Left renal pelvis (tissue), 4 donors: ENCODE data around the gene VRK3. TPM values are rescaled to one million over a fixed set of nuclear protein-coding genes. Genes with fewer than 3 reads are reported as not detected.

Source experiments
- DNase-seq, 4 donors: peaks; one replicate each; pipeline ENCODE4 v3.0.0-alpha.2; 2013; ENCODE audit warnings: low read depth in 4 of 4, low spot score in 3 of 4
- polyA plus RNA-seq, 4 donors: library from polyadenylated mRNA; unstranded; fragments of 120-200 nt; gene quantifications; one replicate each; pipeline ENCODE4 v1.2.1, GENCODE V29; 2013; ENCODE audit not compliant: insufficient read length in 4 of 4

Gene VRK3
- polyA plus RNA-seq, 4 donors: 31.4 to 54.8 (median 48.6) TPM

DNA sequence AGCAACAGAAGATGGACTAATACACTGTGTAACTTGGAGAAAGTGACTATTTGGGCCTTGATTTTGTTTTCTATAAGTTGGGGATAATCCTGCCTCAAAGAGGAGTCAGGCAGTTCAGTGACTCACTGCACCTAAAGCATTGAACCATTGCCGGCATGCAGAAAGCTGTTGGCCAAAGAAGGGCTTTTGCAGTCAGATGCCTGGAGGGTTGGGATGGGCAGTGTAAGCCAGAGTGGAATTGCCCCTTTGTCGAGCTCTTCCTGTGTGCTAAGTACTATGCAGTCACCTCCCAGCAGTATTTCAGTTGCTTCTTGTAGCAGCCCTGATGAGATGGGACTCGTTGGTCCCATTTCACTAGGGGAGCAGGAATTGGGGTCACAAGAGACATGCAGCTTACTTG, 11.7 kb upstream of the VRK3 start:
- no peak for DNase-seq

DNA sequence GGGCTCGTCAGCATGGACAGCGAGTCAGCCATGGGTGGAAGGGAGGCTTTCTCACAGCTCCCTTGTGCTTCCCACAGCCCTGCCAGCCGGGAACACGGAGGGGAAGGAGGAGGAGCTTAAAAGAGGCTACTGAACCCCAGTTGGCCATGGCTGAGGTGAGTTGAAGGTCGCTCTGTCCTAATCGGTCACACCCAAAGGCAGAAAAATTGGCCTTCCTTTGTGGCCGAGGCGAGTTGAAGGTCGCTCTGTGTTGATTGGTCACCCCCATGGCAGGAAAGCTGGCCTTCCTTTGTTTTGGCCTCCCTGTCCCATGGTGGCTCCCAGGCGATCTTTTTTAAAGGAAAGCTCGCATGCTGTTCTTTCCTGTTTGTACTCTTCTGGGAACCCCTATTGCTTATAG, 5.8 kb upstream of the VRK3 start:
- no peak for DNase-seq

DNA sequence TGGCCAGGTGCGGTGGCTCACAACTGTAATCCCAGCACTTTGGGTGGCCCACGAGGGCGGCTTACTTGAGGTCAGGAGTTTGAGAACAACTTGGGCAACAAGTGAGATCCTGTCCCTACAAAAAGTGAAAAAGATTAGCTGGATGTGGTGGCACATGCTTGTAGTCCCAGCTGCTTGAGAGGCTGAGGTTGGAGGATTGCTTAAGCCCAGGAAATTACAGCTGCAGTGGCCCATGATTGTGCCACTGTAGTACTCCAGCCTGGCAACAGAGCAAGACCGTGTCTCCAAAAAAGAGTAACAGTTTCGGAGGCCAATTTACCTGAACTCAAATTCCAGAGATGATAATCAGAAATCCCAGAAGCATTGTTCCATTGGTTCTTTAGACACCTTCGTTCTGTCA, 5.1 kb upstream of the VRK3 start:
- DNase-seq: no peak

DNA sequence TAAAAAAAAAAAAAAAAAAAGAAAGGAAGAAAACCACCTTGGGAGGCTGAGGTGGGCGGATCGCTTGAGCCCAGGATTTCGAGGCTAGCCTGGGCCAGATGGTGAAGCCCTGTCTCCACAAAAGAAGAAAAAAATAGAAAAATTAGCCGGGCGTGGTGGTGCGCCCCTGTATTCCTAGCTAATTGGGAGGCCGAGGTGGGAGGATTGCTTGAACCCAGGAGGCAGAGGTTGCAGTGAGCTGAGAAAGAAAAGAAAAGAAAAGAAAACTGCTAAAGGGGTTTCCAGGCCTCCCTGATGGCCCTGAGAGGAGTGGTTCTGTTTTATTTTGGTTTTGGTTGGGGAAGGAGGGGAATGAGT, 1.4 kb upstream of the VRK3 start:
- no peak for DNase-seq

DNA sequence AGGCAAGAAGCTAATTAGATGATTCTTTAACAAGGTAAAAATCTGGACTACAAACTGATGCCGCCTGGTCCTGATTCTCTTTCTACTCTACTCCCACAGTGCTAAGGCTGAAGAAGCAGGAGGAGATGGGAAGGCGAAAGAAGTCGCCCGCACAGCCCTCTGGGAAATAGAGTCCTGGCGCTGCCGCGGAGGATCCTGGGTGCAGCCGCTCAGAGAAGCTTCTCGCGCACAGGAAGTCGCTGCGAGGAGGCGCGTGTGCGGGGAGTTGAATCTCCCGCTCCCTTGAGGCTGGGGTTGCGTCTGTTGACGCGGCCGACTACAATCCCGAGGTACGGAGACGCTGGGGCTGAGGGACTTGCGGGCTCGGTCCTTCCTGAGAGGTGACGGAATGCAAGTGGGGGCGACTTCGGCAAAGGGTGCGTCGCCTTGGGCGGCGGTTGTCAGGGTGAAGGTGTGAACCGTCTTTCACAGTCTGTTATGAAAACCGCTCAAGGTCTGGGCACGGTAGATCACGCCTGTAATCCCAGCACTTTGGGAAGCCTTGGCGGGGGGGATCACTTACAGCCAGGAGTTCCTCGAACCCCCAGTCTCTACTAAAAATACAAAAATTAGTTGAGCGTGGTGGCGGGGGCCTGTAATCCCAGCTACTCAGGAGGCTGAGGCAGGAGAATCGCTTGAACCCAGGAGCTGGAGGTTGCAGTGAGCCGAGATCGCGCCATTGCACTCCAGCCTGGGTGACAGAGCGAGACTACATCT, 800 bp upstream of the VRK3 start, which contains the start of gene ZNF473:
ZNF473 (plus strand) TSS at position 212 of the 756 bp plus-strand sequence. CDS start 5,078 bp downstream, outside the sequence.
- DNase-seq: peak in 1 of 4 donors; percentile 90

DNA sequence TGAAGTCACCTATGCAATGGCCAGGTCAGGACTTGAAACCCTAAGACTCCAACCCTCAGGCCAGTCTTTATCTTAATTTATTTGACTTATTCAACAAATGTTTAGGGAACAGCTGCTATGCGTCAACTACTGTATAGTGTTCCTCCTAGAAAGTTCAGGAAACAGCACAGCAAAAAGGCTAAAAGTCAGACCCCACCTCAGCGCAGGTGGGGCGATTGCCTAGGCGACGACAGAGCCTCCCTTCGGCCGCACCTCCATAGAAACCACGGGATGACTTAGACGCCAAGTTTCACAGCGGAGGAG, 502 bp downstream of the VRK3 start:
- DNase-seq: peak in 2 of 4 donors; percentile 8 to 10

DNA sequence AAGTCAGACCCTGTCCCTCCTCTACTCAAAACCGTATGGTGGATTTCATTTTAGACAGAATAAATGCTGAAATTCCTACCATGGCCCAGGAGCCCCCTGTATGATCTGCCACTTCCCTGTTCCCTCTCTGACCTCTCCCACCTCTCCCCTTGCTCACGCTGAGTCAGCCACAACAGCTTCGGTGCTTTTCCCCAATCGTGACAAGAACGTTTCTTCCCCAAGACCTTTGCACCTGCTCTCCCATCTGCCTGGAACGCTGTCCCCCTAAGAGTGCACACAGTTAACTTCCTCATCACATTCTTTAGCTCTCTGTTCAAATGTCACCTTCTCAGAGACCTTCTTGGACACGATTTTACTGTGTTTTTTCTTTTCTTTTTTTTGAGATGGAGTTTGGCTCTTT, 2.3 kb downstream of the VRK3 start:
- no peak for DNase-seq

DNA sequence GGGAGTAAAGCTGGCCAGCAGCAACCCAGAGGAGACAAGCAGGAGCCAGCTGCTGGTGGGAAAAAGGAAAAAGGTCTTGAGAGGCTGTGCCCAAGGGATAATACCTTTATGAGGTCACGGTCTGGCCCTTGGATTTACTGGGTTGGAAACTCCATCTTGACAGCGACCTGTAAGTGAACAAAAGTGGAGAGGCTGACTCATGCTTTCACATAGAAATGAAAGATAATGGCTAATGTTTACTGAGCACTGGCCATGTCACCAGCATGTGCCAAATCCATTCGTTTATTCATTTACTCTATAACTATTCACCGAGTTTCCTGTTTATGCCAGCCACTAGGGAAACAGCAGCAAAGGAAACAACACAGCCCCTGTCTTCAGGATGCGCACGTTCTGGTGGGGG, 4.7 kb downstream of the VRK3 start:
- no peak for DNase-seq

DNA sequence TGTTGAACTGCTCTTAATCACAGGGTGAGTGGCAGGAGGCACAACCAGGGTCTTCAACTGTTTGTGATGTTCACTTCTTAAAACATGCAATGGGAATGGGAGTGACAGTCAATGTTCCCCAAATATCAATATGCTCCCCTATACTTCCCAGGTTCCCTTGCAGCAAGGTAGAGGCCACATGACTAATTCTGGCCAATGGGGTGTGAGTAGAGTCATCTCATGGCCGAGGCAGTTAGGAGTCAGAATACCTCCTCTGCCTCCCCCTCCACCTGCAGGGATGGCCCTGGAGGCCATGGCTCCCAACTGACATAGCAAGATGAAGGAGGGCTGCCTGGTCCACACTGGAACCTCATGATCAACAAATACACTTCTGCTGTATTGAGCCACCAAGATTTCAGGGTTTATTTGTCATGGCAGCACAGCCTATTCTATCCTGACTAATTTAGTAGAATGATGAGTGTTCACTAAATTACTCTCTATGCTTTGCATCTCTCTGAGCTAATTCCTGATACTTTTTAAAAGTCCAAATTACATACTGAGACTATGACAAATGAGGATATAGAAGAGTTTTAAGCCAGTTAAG, 8.9 kb downstream of the VRK3 start:
- DNase-seq: no peak

DNA sequence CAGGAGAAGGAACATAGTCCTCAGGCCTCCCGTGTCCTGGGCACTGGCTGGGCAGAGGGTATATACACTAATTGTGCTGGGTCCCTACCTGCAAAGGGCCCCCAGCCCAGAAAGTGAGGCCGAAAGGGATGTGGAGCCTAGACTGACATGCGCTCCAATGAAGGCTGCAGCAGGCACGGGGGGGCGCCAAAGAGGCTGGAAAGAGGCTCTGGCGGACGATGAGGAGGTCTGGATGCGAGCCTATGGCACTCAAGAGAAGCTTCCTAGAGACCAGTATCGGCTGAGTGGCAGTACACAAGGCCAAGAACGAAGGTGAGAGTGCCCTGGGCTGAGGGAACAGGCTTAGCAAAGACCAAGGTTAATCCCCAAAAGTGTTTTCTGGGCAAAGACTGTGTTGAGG, 16.6 kb downstream of the VRK3 start:
- no peak for DNase-seq

DNA sequence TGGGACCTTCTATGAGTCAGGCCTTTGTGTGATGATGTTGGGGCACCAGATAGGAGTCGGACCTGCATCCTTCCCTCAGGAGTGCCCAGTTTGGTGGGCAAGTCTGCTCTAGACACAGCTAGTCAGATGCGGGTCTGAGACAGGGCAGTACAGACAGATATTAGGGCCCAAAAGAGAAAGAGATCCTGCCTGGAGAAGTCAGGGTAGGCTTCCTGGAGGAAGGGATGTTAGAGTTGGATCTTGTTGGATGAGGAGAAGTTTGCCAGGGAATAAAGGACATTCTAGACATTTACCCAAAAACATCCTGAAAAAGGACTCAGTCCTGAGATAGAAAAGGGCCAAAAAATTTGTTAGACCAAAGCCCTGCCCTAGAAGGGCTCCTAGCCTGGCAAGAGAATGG, 17.2 kb downstream of the VRK3 start:
- no peak for DNase-seq

DNA sequence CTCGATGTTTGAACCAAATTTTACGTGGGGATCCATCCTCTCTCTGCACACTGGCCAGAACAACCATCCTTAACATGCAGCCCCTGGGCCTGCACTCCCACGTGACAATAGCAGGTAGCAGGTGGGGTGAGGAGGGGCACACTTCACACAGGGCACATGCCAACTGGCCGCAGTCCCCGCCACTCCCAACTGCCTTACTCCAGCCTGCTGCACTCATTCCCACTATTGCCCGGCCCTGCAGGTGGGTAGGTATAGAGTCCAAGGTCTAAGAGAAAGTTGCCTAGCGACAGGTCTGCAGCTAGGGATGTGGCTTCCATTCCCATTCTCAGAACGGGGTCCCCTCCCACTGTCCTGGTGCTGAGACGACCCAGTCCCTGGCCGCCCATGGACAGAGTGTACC, 18.0 kb downstream of the VRK3 start:
- no peak for DNase-seq

DNA sequence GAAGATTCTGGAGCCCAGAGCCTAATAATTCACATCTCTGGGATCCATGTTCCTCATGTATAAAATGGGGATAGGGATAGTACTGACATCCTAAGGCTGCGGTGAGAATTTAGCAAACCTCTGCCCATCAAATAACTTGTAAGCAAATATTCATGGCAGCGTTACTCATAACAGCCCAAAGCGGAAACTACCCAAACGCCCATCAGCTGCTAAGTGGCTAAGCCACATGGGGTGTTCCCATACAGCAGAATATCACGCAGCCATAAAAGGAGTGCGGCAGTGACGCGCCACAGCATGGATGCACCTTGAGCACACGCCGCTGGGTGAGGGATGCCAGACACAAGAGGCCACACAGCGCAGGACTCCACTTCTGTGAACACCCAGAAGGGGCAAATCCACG, 19.7 kb downstream of the VRK3 start:
- DNase-seq: no peak

DNA sequence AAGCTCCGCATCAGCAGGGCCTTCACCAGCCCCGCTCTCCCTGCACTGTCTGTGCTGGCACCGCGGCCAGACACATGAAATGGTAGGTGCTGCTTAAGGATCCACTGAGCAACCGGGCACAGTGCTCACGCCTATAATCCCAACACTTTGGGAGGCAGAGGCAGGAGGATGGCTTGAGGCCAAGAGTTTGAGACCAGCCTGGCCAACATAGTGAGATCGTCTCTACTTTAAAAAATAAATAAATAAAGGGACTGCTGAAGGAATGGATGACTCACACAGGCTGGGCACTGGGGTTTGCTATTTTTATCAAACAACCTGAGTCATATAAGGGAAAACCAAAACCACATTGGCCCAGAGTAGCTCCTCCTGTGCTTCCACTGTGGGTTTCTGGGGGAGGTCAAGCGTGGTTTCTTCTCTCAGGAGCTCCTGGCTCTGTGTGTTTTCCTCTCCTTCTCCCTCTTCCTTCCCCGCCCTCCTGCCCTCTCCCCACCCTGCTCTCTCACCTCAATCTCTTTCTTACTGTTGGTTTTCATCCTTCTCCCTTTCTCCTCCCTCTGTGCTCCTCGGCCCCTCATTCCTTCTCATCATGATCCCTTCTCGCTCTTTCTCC, 21.3 kb downstream of the VRK3 start:
- no peak for DNase-seq

DNA sequence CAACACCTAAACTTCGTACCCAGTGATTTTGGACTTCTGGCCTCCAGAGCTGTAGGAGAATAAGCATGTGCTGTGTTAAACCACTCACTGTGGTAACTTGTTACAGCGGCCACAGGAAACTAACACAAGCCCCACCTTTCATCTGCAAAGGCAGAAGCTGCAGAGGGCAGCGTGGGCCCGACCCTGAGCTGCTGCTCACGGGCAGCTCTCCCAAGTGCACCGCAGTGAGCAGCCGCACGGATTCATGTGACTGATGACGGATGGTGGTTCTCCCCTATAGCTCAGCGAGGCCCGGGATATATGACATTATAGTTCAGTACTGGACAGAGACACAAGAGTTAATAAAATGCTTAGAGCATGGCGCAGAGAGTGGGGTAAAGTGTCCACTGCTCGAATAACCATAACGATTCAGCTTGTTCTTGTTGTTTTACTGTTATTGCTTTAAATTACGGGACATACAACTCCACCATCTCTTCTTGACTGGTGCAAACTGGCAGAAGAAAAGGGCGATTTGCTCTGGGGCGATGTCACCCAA, 21.9 kb downstream of the VRK3 start:
- no peak for DNase-seq

DNA sequence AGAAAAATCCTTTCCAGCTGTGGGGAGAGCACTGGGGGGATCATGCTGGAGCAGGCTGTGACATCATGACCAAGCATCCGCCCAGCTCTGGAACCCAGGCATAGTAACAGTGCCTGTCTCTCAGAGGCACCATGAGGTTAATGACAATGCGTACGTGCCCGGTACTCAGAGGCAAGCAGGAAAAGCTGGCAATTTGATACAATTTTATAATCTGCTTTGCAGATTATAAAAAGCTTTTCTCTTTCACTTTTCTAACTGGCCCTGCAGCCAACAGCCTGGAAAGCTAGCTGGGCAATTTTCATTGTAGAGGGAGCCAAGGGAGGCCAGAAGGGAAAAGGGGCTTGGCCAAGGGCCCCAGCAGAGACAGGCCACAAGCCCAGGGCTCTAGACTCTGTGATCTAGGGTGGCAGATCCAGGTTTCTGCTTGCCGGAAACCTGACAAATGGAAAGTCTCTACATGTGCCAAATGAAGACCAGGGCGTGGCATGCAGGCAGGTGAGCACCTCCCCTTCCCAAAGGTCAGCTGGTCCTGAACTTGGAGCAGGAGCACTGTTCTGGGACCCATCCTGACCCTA, 22.7 kb downstream of the VRK3 start:
- DNase-seq: no peak

DNA sequence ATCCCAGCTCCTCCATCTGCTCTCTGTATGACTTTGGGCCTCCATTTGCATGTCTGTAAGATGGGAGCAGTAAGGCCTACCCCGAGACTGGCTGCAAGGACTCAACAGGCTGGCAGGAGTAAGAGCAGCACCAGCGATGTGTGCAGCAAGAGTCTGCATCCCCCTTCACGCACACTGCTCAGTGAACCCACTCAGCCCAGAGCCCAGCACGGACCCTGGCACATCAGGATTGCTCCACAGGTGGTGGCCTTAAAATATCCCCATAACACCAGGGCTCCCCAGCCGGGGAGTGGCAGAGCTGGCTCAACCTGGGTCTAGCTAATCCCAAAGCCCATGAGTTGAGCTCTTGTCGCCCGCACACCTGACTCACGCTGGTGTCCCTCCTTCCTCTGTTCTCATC, 23.4 kb downstream of the VRK3 start:
- DNase-seq: no peak

DNA sequence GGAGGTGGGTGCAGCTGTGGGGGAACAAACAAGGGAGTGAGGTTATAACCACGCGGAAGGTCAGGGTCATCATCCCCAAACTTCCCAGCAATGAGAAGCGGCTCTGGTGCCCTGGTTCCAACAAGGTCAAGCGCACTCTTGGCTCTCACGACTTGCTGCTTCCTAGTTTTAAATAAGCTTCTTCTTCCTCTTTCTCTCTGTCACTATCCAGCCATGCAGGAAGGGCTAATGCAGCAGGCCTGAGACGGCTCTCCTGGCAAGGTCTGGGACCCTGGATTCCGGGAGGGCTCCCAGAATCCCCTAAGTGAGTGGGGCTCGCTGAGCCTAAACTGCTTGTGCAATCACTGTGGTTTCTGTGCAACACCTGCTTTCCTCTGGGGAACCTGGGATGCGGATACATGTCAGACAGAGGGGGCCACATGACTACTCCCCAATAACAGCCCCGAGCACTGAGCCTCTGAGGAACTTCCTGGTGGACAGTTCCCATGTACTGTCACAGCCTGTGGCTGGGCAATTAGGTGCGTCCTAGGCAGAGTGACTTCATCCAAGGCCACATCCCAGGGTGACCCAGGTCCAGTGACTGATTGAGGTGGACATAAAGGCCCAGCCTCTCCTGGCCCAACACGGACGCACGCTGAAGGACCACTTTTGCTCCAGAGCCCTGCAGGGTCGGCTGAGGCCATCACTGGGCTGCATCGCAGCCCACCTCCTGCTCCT, 24.2 kb downstream of the VRK3 start:
- no peak for DNase-seq

DNA sequence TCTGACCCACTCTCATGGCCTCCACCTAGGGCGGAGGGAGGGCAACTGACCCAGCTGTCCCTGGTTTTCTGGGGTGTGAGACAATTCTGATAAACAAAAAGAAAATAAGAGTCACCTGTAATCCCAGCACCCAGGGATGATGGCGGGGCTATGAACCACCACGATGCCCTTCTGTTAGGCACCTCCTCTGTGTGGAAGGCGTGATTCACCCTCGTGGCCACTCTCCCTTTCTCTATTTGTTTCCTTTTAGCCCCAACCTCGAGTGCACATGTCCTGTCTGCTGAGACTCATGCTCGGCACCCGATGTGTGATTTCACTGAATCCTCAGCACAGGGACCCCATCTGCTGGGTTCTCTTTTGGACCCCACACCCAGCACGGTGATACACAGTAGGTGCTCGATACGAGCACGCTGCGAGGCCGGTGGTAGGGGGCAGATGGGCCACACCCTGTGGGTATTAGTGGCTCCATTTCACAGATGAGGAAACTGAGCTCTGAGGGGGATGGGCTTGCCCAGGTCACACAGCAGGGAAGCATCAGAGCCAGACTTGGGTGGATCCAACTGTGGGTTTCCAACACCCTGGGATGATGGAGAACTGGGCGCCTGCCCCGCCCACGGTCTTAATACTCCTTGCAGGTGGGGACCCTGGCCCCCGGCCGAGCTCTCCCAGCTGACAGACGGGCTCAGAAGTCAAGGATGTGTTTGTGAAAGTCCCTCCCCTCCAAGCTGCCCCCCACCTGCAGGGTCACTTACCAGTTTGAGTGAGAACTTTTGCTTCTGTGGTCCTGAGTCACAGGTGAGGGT, 24.9 kb downstream of the VRK3 start:
- no peak for DNase-seq

DNA sequence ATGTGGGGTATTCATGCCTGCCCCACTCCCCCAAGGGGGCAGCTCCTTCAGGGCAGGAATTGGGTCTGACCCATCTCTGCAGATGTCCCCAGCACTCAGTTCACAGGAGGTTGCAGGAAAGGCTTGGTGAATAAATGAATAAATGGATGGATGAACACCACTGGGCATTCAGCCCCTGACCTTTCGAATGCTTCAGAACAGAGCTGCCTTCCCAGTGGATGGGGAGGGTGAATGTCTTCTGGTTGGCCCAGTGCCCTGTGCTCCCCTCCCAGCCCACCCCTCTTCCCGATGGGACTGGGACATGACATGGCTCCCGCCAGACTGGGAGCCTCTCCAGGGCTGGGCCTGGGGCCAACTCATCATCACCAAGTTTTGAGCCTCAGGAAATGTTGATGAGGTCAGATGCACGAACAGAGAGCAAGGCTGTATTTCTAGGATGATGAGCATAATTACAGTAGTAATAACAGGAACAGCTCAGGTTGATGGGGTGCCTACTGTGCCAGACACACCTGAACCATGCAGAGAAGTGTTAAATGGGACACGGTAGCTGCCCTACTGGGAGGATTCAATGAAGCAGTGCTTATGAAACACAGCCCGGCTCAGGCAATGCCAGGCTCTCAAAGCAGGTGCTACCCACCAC, 25.7 kb downstream of the VRK3 start:
- DNase-seq: no peak
